Measurements from ENCODE around the gene OPTC.
"Not testable (repeated sequence)": the region's sequence is repeated elsewhere in the genome, so short reads cannot be mapped to it uniquely, and the experiment has no call there.

OPTC gene

DNA sequence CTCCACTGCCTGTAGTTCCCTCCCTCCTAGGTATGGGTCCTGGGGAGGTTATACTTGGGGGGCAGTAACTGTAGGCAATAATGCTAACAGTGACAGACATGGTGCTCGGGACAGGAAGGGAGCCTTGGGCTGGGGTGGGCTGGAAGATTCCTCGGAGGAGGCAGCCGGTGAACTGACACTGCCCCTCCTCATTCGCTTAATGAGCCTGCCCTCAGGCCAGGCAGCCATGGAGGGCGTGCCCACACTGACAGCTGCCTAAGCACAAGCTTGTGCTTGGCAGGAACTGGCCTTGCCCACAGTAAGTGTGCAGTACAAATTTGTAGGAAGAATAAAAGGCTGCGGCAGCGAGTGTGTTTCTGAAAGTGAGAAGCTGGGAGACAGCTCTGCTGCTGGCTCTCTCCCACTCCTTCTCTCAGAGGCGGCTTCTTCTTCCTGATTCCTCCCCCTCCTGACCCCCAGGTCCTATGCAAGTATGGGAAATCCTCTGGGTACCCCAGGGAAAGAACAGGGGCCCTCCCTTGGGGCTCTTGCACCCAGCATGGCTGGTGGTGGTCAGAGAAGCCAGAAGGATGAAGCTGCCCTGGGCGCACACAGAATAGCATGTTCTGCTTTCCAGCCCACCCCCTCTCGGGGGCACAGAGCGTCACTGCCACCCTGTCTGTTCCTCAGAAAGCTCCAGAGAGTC, 23.6 kb downstream of the OPTC start:
- no peaks in the 10 kb centered on the region for H3K36me3 ChIP-seq (replicated peaks; ENCODE audit: insufficient read depth, low read length)
- TF ChIP-seq EZH2phosphoT487 (IDR thresholded peaks at IDR 0.05; ENCODE audit: low read length) (no peak), CTCF (IDR thresholded peaks at IDR 0.05; ENCODE audit: low read length) (no peak)
- no peaks in the 10 kb centered on the region for H3K9me3 ChIP-seq (replicated peaks; ENCODE audit: insufficient read depth, low read length)
- no peak overlapping the region for H3K4me3 ChIP-seq (ENCODE audit: low read length)
- no peak for DNase-seq
- no peaks in the 10 kb centered on the region for H3F3A ChIP-seq (ENCODE audit: insufficient read depth, low read length)
- H3K4me2 ChIP-seq (ENCODE audit: low read depth, low read length), result no peak overlapping the region
- H3K9ac ChIP-seq (ENCODE audit: low read length), result no peak overlapping the region
- H3K9me2 ChIP-seq (replicated peaks; ENCODE audit: insufficient read depth, low read length), result no peaks in the 10 kb centered on the region
- no peaks in the 10 kb centered on the region for H3K79me2 ChIP-seq (ENCODE audit: low read length)
- no peaks in the 10 kb centered on the region for H4K20me1 ChIP-seq (ENCODE audit: insufficient read depth, low read length)
- no peak overlapping the region for H2AFZ ChIP-seq (ENCODE audit: low read length)
- no peaks in the 10 kb centered on the region for H3K4me1 ChIP-seq (ENCODE audit: low read length)
- no peak overlapping the region for H3K27ac ChIP-seq (ENCODE audit: low read length)
- no peaks in the 10 kb centered on the region for H3K27me3 ChIP-seq (replicated peaks; ENCODE audit: insufficient read depth, low read length)

GRCh38 chr1:203518139-203518538, 24.2 kb downstream of the OPTC start:
- not testable (repeated sequence) for H3F3A ChIP-seq (ENCODE audit: insufficient read depth, low read length); H3K9me3 ChIP-seq (replicated peaks; ENCODE audit: insufficient read depth, low read length); H3K4me2 ChIP-seq (ENCODE audit: low read depth, low read length); H3K9ac ChIP-seq (ENCODE audit: low read length); H3K36me3 ChIP-seq (replicated peaks; ENCODE audit: insufficient read depth, low read length); H4K20me1 ChIP-seq (ENCODE audit: insufficient read depth, low read length); H3K27ac ChIP-seq (ENCODE audit: low read length); H2AFZ ChIP-seq (ENCODE audit: low read length); H3K79me2 ChIP-seq (ENCODE audit: low read length); DNase-seq; H3K9me2 ChIP-seq (replicated peaks; ENCODE audit: insufficient read depth, low read length); H3K27me3 ChIP-seq (replicated peaks; ENCODE audit: insufficient read depth, low read length); H3K4me1 ChIP-seq (ENCODE audit: low read length); H3K4me3 ChIP-seq (ENCODE audit: low read length)

- H3K9me2 ChIP-seq (replicated peaks; ENCODE audit: insufficient read depth, low read length), result no peaks in the 10 kb centered on the region
- no peak overlapping the region for H3K4me2 ChIP-seq (ENCODE audit: low read depth, low read length)
- no peak overlapping the region for H3K9ac ChIP-seq (ENCODE audit: low read length)
- no peak for DNase-seq
- no peaks in the 10 kb centered on the region for H3K36me3 ChIP-seq (replicated peaks; ENCODE audit: insufficient read depth, low read length)
- H2AFZ ChIP-seq (ENCODE audit: low read length), result no peak overlapping the region
- no peak overlapping the region for H3K4me3 ChIP-seq (ENCODE audit: low read length)
- TF ChIP-seq CTCF (IDR thresholded peaks at IDR 0.05; ENCODE audit: low read length) (no peak), EZH2phosphoT487 (IDR thresholded peaks at IDR 0.05; ENCODE audit: low read length) (no peak), EZH2 (optimal IDR thresholded peaks at IDR 0.05; ENCODE audit: low read depth, low read length) (no peak)
- no peaks in the 10 kb centered on the region for H3K4me1 ChIP-seq (ENCODE audit: low read length)
- no peaks in the 10 kb centered on the region for H3K9me3 ChIP-seq (replicated peaks; ENCODE audit: insufficient read depth, low read length)
- H4K20me1 ChIP-seq (ENCODE audit: insufficient read depth, low read length), result no peaks in the 10 kb centered on the region
- no peaks in the 10 kb centered on the region for H3F3A ChIP-seq (ENCODE audit: insufficient read depth, low read length)
- H3K79me2 ChIP-seq (ENCODE audit: low read length), result no peaks in the 10 kb centered on the region
- no peaks in the 10 kb centered on the region for H3K27me3 ChIP-seq (replicated peaks; ENCODE audit: insufficient read depth, low read length)
- H3K27ac ChIP-seq (ENCODE audit: low read length), result no peak overlapping the region
Measured at GRCh38 chr1:203518541-203518940, 24.6 kb downstream of the OPTC start.

GRCh38 chr1:203519053-203519840, 25.3 kb downstream of the OPTC start:
- no peak overlapping the region for H3K4me3 ChIP-seq (ENCODE audit: low read length)
- no peak overlapping the region for H3K27ac ChIP-seq (ENCODE audit: low read length)
- no peaks in the 10 kb centered on the region for H3K4me1 ChIP-seq (ENCODE audit: low read length)

More at GRCh38 chr1:203519053-203519840, 25.3 kb downstream of the OPTC start:
- TF ChIP-seq EZH2 (optimal IDR thresholded peaks at IDR 0.05; ENCODE audit: low read depth, low read length) (no peak), CTCF (IDR thresholded peaks at IDR 0.05; ENCODE audit: low read length) (no peak), EZH2phosphoT487 (IDR thresholded peaks at IDR 0.05; ENCODE audit: low read length) (no peak)
- no peaks in the 10 kb centered on the region for H3K27me3 ChIP-seq (replicated peaks; ENCODE audit: insufficient read depth, low read length)
- H3K4me2 ChIP-seq (ENCODE audit: low read depth, low read length), result no peak overlapping the region
- H4K20me1 ChIP-seq (ENCODE audit: insufficient read depth, low read length), result no peaks in the 10 kb centered on the region
- no peaks in the 10 kb centered on the region for H3K36me3 ChIP-seq (replicated peaks; ENCODE audit: insufficient read depth, low read length)
- DNase-seq, result no peak
- no peak overlapping the region for H2AFZ ChIP-seq (ENCODE audit: low read length)
- H3K79me2 ChIP-seq (ENCODE audit: low read length), result no peaks in the 10 kb centered on the region
- H3K9ac ChIP-seq (ENCODE audit: low read length), result no peak overlapping the region
- no peaks in the 10 kb centered on the region for H3F3A ChIP-seq (ENCODE audit: insufficient read depth, low read length)
- H3K9me2 ChIP-seq (replicated peaks; ENCODE audit: insufficient read depth, low read length), result no peaks in the 10 kb centered on the region
- H3K9me3 ChIP-seq (replicated peaks; ENCODE audit: insufficient read depth, low read length), result no peaks in the 10 kb centered on the region
